Ovary (tissue), 9 donors: ENCODE data around the gene GJD4. TPM values are rescaled to one million over a fixed set of nuclear protein-coding genes. Genes with fewer than 3 reads are reported as not detected.
A peak's percentile ranks its signal among the peaks of the same experiment; 100 is the strongest.

Source experiments
- DNase-seq, 5 donors: peaks; one replicate each; pipeline ENCODE4 v3.0.0-alpha.2; 2019 to 2020
- H3K27ac ChIP-seq, 2 donors: fragments of 200-600 bp; one replicate each; pipeline versions ENCODE4 v1.5.1 to v1.8.0; 2019 to 2022
- H3K27me3 ChIP-seq: fragments of 200-600 bp; one replicate; pipeline ENCODE4 v1.8.0; 2022
- H3K36me3 ChIP-seq: fragments of 200-600 bp; sonication (generic); one replicate; pipeline ENCODE4 v1.5.1; 2019
- H3K4me1 ChIP-seq: one replicate; pipeline ENCODE4 v1.8.1; 2013; ENCODE audit warnings: mild to moderate bottlenecking, moderate library complexity; ENCODE audit not compliant: insufficient read depth
- H3K4me3 ChIP-seq: fragments of 200-600 bp; sonication (generic); one replicate; pipeline ENCODE4 v1.5.1; 2017
- H3K9me3 ChIP-seq, 2 donors: fragments of 200-600 bp in 1 of 2; sonication (generic) in 1 of 2; one replicate each; pipeline versions ENCODE4 v1.5.1 to v1.8.1; 2013 to 2019; ENCODE audit warnings: mild to moderate bottlenecking in 1 of 2, moderate library complexity in 1 of 2
- CTCF ChIP-seq, 3 donors: fragments of 450-650 bp in 2 of 3; fragments of 200-600 bp in 1 of 3; IDR thresholded peaks; one replicate each; pipeline versions ENCODE4 v1.5.1 to v1.8.0; 2016 to 2022; ENCODE audit warnings: antibody characterized with exemption in 3 of 3, mild to moderate bottlenecking in 1 of 3
- EP300 ChIP-seq: sonication (generic); formaldehyde crosslinking; IDR thresholded peaks from one replicate; pipeline ENCODE4 v1.6.1; 2017; ENCODE audit warnings: antibody characterized with exemption
- POLR2A ChIP-seq: fragments of 450-650 bp; IDR thresholded peaks from one replicate; pipeline ENCODE4 v1.6.1; 2017; ENCODE audit warnings: antibody characterized with exemption, mild to moderate bottlenecking, moderate library complexity
- WGBS, 3 donors: extraction: QIAGEN DNeasy Blood & Tissue Kit in 1 of 3; methylation state at CpG; one replicate each; pipeline versions ENCODE4 v1.1.5 to v1.1.7; 2013 to 2017; 5-methylcytosine and 5-hydroxymethylcytosine counted together
- intact Hi-C, 4 donors: fragments of 100-400 bp; cut with DNase I; formaldehyde crosslinking; loops; one replicate each; pipeline versions ENCODE4 v1.11.0 to v1.15.1; 2022 to 2023
- polyA plus RNA-seq, 2 donors: library from polyadenylated mRNA; stranded (reverse); fragments of 200-250 nt in 1 of 2; fragments of 350-450 nt in 1 of 2; fragmentation: Illumina TruSeq in 1 of 2; extraction: RNeasy Lipid Tissue Mini Kit (QIAGEN cat#74804) in 1 of 2; gene quantifications; one replicate each; pipeline ENCODE4 v1.2.3, GENCODE V29; 2013 to 2014
- total RNA-seq, 7 donors: library from RNA; depleted of rRNA in 2 of 7; stranded (reverse); fragments of >200 nt in 2 of 7; fragmentation: NEBNext Ultra II Directional in 3 of 7; extraction: Animal tissue kit (Norgen Biotek cat#: 25700) in 3 of 7; gene quantifications; one replicate each; pipeline versions ENCODE4 v1.1.0 to v1.2.4, GENCODE V29; 2016 to 2023
- donor health status: DM: no; HTN: no; CAD: no; lungs with moderate emphysema.
- donor health status: DM: no; HTN: no; CAD: no.
- donor health status: Bipolar disorder and iron deficiency.
- donor health status: DM: yes; HTN: yes; CAD: no.
- donor health status: DM: no; HTN: no; CAD: no.
- donor health status: DM: yes; HTN: yes; CAD: no.

GJD4 gene
- total and polyA plus RNA-seq, 9 donors, result not detected

- Histone ChIP-seq H3K4me3 (no peak overlapping the region), H3K27ac (no peak overlapping the region), H3K36me3 (no peaks in the 10 kb centered on the region), H3K9me3 (no peaks in the 10 kb centered on the region), H3K4me1 (peaks cover 7% of the 10 kb centered on the region), H3K27me3 (no peaks in the 10 kb centered on the region)
- intact Hi-C loops, result loop anchor here in 3 of 4 donors (5.0 to 10.0 kb wide), 3 partner anchors 511 to 1142 kb away; partner anchors contain the start of gene CREM (in 1 of the 3)
- 3 to 6% (median 3%) methylated on average over 6 of the region's 6 CpGs for WGBS, 3 donors
- no peak for TF ChIP-seq POLR2A
- TF ChIP-seq CTCF (IDR thresholded peaks at IDR 0.05), result peak; percentile 62 to 83 (median 76)
- no peak for TF ChIP-seq EP300
- peak in 2 of 5 donors; percentile 16 to 48 for DNase-seq
Measured at GRCh38 chr10:35635576-35635975, 30.4 kb downstream of the GJD4 start.

- peaks cover 7% of the 10 kb centered on the region for H3K4me1 ChIP-seq
Measured at GRCh38 chr10:35636956-35637355, 31.8 kb downstream of the GJD4 start.

GRCh38 chr10:35637462-35637861, 32.3 kb downstream of the GJD4 start:
- H3K27me3 ChIP-seq, result no peaks in the 10 kb centered on the region
- intact Hi-C loops, result loop anchor here in 3 of 4 donors (5.0 to 10.0 kb wide), 3 partner anchors 513 to 1140 kb away; partner anchors contain the start of gene CREM (in 1 of the 3)
- H3K4me1 ChIP-seq, result peaks cover 8% of the 10 kb centered on the region
- no peaks in the 10 kb centered on the region for H3K36me3 ChIP-seq
- H3K27ac ChIP-seq, result no peak overlapping the region
- 80 to 89% (median 84%) methylated on average over 8 of the region's 8 CpGs for WGBS, 3 donors
- TF ChIP-seq CTCF (IDR thresholded peaks at IDR 0.05) (no peak), POLR2A (no peak), EP300 (no peak)
- no peak overlapping the region for H3K4me3 ChIP-seq
- H3K9me3 ChIP-seq, result no peaks in the 10 kb centered on the region
- DNase-seq, result no peak

More at GRCh38 chr10:35636956-35637355, 31.8 kb downstream of the GJD4 start:
- H3K27me3 ChIP-seq, result no peaks in the 10 kb centered on the region
- WGBS, 3 donors, result 80 to 82% (median 81%) methylated on average over 7 of the region's 7 CpGs
- intact Hi-C loops, result loop anchor here in 3 of 4 donors (5.0 to 10.0 kb wide), 3 partner anchors 512 to 1140 kb away; partner anchors contain the start of gene CREM (in 1 of the 3)
- no peaks in the 10 kb centered on the region for H3K9me3 ChIP-seq
- no peaks in the 10 kb centered on the region for H3K36me3 ChIP-seq
- H3K4me3 ChIP-seq, result no peak overlapping the region
- no peak for DNase-seq
- H3K27ac ChIP-seq, result no peak overlapping the region
- no peak for TF ChIP-seq EP300
- no peak for TF ChIP-seq CTCF (IDR thresholded peaks at IDR 0.05)
- TF ChIP-seq POLR2A, result no peak

GRCh38 chr10:35638101-35638500, 33.0 kb downstream of the GJD4 start:
- Histone ChIP-seq H3K27me3 (no peaks in the 10 kb centered on the region), H3K9me3 (no peaks in the 10 kb centered on the region), H3K4me1 (peaks cover 9% of the 10 kb centered on the region), H3K27ac (no peak overlapping the region), H3K4me3 (no peak overlapping the region), H3K36me3 (no peaks in the 10 kb centered on the region)
- no peak for DNase-seq
- intact Hi-C loops, result loop anchor here in 3 of 4 donors (5.0 to 10.0 kb wide), 3 partner anchors 513 to 1139 kb away; partner anchors contain the start of gene CREM (in 1 of the 3)
- WGBS, 3 donors, result 89 to 94% (median 94%) methylated on average over 4 of the region's 4 CpGs
- TF ChIP-seq CTCF (IDR thresholded peaks at IDR 0.05), result no peak
- TF ChIP-seq EP300, result no peak
- no peak for TF ChIP-seq POLR2A
